HepG2 (cell line): Measurements from ENCODE around the gene FMNL2. TPM values are rescaled to one million over a fixed set of nuclear protein-coding genes. Genes with fewer than 3 reads are reported as not detected.

Source experiments
- ATAC-seq: fragments of 200-7000 bp; cut with Tn5 transposase; 3 replicates; pipeline ENCODE4 v1.9.1; 2020; ENCODE audit warnings: mild to moderate bottlenecking, moderate library complexity
- BruUV-seq: library from RNA; stranded (reverse); fragments of 400-500 nt; replicated peaks from 2 replicates; lab custom pipeline; 2021; lab: Mats Ljungman, UMichigan
- CTCF ChIA-PET: fragments of 300-600 bp; formaldehyde crosslinking; extraction: SDS; loops from one replicate; lab custom pipeline; 2021; ENCODE audit warnings: low total read pairs, inconsistent platforms, low intra/inter-chr PET ratio; lab: Yijun Ruan, JAX
- POLR2A ChIA-PET: fragments of 350-600 bp; sonication (Branson Sonifier 250); formaldehyde crosslinking; loops from one replicate; lab custom pipeline; 2020; ENCODE audit warnings: antibody characterized with exemption, inconsistent platforms; lab: Yijun Ruan, JAX
- DNase-seq: peaks from one replicate; pipeline ENCODE4 v3.0.0-alpha.2; 2015; ENCODE audit warnings: low spot score
- FAIRE-seq: peaks from 3 replicates; lab custom pipeline; 2011; peaks lifted over from hg19 to GRCh38; lab: Jason Lieb, UNC
- H2AFZ ChIP-seq: one replicate; pipeline ENCODE4 v1.6.1; 2011; ENCODE audit warnings: low read length, inconsistent platforms
- H3K27ac ChIP-seq: fragments of 300-600 bp; 3 replicates; pipeline ENCODE4 v1.8.0; 2011; ENCODE audit warnings: mixed run types, mild to moderate bottlenecking, mixed read lengths, low read length, inconsistent platforms; ENCODE audit not compliant: insufficient read depth; ENCODE audit errors: extremely low read length
- H3K27me3 ChIP-seq, 2 experiments: fragments of 200-600 bp in 1 of 2; 2 replicates in 1 of 2; 3 replicates in 1 of 2; pipeline versions ENCODE4 v1.6.0 to v1.8.0; 2011; ENCODE audit warnings: low read length in 2 of 2, mild to moderate bottlenecking in 2 of 2, moderate library complexity in 2 of 2, inconsistent platforms in 1 of 2; ENCODE audit not compliant: insufficient read depth in 2 of 2, control insufficient read depth in 1 of 2
- H3K36me3 ChIP-seq, 2 experiments: fragments of 200-600 bp in 1 of 2; replicated peaks in 1 of 2; 2 replicates in 1 of 2; 3 replicates in 1 of 2; pipeline versions ENCODE4 v1.5.1 to v1.8.0; 2011; ENCODE audit warnings: low read length in 2 of 2, inconsistent platforms in 1 of 2; ENCODE audit not compliant: insufficient read depth in 2 of 2, control insufficient read depth in 1 of 2
- H3K4me1 ChIP-seq: 2 replicates; pipeline ENCODE4 v1.5.1; 2012; ENCODE audit warnings: low read length, inconsistent platforms; ENCODE audit not compliant: insufficient read depth
- H3K4me2 ChIP-seq: 2 replicates; pipeline ENCODE4 v1.6.0; 2011; ENCODE audit warnings: low read depth, low read length, inconsistent platforms
- H3K4me3 ChIP-seq, 3 experiments: fragments of 200-600 bp in 1 of 3; sonication (generic), shearing (Covaris generic) in 1 of 3; replicated peaks in 1 of 3; 2 replicates each; pipeline ENCODE4 v1.5.1; 2011 to 2016; ENCODE audit warnings: low read length in 3 of 3, inconsistent platforms in 2 of 3, low read depth in 2 of 3, mild to moderate bottlenecking in 2 of 3, control low read depth in 1 of 3, mixed read lengths in 1 of 3; ENCODE audit not compliant: insufficient read depth in 1 of 3
- H3K79me2 ChIP-seq: one replicate; pipeline ENCODE4 v1.6.1; 2011; ENCODE audit warnings: low read length, inconsistent platforms; ENCODE audit not compliant: insufficient read depth
- H3K9ac ChIP-seq: 2 replicates; pipeline ENCODE4 v1.6.0; 2011; ENCODE audit warnings: mild to moderate bottlenecking, low read depth, low read length, inconsistent platforms; ENCODE audit not compliant: insufficient read depth
- H3K9me3 ChIP-seq: 2 replicates; pipeline ENCODE4 v1.5.1; 2012; ENCODE audit warnings: mild to moderate bottlenecking, low read length
- H4K20me1 ChIP-seq: 2 replicates; pipeline ENCODE4 v1.6.0; 2011; ENCODE audit warnings: inconsistent platforms, mild to moderate bottlenecking, low read length, moderate library complexity; ENCODE audit not compliant: insufficient read depth
- CHD4 ChIP-seq: fragments of 200-600 bp; sonication (generic); IDR thresholded peaks from 2 replicates; pipeline ENCODE4 v1.7.0; 2017; ENCODE audit warnings: mild to moderate bottlenecking, low read length, borderline replicate concordance
- FLYWCH1 ChIP-seq: sonication (generic); formaldehyde crosslinking; IDR thresholded peaks from 2 replicates; pipeline ENCODE4 v1.8.1; 2023; ENCODE audit warnings: mild to moderate bottlenecking, missing genetic modification reagents
- HNRNPLL ChIP-seq: fragments of 200-400 bp; formaldehyde crosslinking; IDR thresholded peaks from 2 replicates; pipeline ENCODE4 v1.6.1; 2017; ENCODE audit warnings: mild to moderate bottlenecking, low read depth, low read length; ENCODE audit not compliant: poor library complexity, severe bottlenecking
- NFRKB ChIP-seq: fragments of 450-650 bp; IDR thresholded peaks from 2 replicates; pipeline ENCODE4 v1.6.1; 2017
- NKX3-1 ChIP-seq: sonication (generic); formaldehyde crosslinking; IDR thresholded peaks from 2 replicates; pipeline ENCODE4 v1.5.0; 2020; ENCODE audit warnings: missing genetic modification reagents
- NR2F6 ChIP-seq, 2 experiments: IDR thresholded peaks; 2 replicates each; pipeline ENCODE4 v1.6.1; 2016; ENCODE audit warnings: antibody characterized with exemption in 1 of 2, mild to moderate bottlenecking in 1 of 2
- POGK ChIP-seq: sonication (generic); formaldehyde crosslinking; conservative IDR thresholded peaks from 2 replicates; pipeline ENCODE4 v1.8.0; 2022; ENCODE audit warnings: mild to moderate bottlenecking, moderate library complexity, missing genetic modification reagents
- U2AF1 ChIP-seq: fragments of 200-400 bp; formaldehyde crosslinking; optimal IDR thresholded peaks from 2 replicates; pipeline ENCODE3; 2017; ENCODE audit warnings: mild to moderate bottlenecking, low read depth, low read length
- UBTF ChIP-seq: sonication (generic); formaldehyde crosslinking; IDR thresholded peaks from 2 replicates; pipeline ENCODE4 v1.4.0; 2020; ENCODE audit warnings: mild to moderate bottlenecking, missing genetic modification reagents
- ZBTB33 ChIP-seq: sonication (generic); formaldehyde crosslinking; IDR thresholded peaks from 2 replicates; pipeline ENCODE4 v1.4.0; 2020; ENCODE audit warnings: missing genetic modification reagents
- ZNF232 ChIP-seq: sonication (generic); formaldehyde crosslinking; IDR thresholded peaks from 2 replicates; pipeline ENCODE4 v1.4.0; 2020; ENCODE audit warnings: missing genetic modification reagents, borderline replicate concordance
- ZNF557 ChIP-seq: sonication (generic); formaldehyde crosslinking; IDR thresholded peaks from 2 replicates; pipeline ENCODE4 v1.4.0; 2020; ENCODE audit warnings: missing genetic modification reagents
- ZNF605 ChIP-seq: sonication (generic); formaldehyde crosslinking; IDR thresholded peaks from 2 replicates; pipeline ENCODE4 v1.8.0; 2022; ENCODE audit warnings: mild to moderate bottlenecking, missing genetic modification reagents
- ZNF775 ChIP-seq: sonication (generic); formaldehyde crosslinking; IDR thresholded peaks from 2 replicates; pipeline ENCODE4 v1.4.0; 2020; ENCODE audit warnings: missing genetic modification reagents, mild to moderate bottlenecking, moderate library complexity, borderline replicate concordance
- ZNF784 ChIP-seq: sonication (generic); formaldehyde crosslinking; IDR thresholded peaks from 2 replicates; pipeline ENCODE4 v1.5.1; 2020; ENCODE audit warnings: missing genetic modification reagents, mild to moderate bottlenecking, borderline replicate concordance
- ZNF883 ChIP-seq: sonication (generic); formaldehyde crosslinking; IDR thresholded peaks from 2 replicates; pipeline ENCODE4 v1.5.1; 2020; ENCODE audit warnings: mild to moderate bottlenecking, missing genetic modification reagents; ENCODE audit errors: not compliant biosample characterization
- WGBS: methylation state at CpG from one replicate; pipeline ENCODE4 v1.1.6; 2017; ENCODE audit warnings: low lambda C conversion rate; 5-methylcytosine and 5-hydroxymethylcytosine counted together
- in situ Hi-C: cut with HindIII; loops from 2 replicates; pipeline ENCODE4 v1.10.0; 2017; ENCODE audit warnings: low pct_unique_long_range_greater_than_20kb; ENCODE audit not compliant: extremely low pct_ligation_motif_present
- intact Hi-C: fragments of 100-400 bp; cut with micrococcal nuclease; formaldehyde crosslinking; loops from one replicate; pipeline ENCODE4 v1.10.0; 2022; ENCODE audit not compliant: unreplicated experiment
- polyA plus RNA-seq, 8 experiments: library from polyadenylated mRNA; depleted of rRNA in 3 of 8; stranded (reverse) in 7 of 8; unstranded in 1 of 8; fragments of >200 nt; fragmentation: Illumina TruSeq in 4 of 8; extraction: Trizol in 4 of 8; gene quantifications; 2 replicates each; pipeline versions ENCODE4 v1.2.1 to v1.2.3, GENCODE V29; 2011 to 2016; ENCODE audit warnings: low read depth in 4 of 8, missing spikeins in 1 of 8, mixed read lengths in 1 of 8; ENCODE audit not compliant: insufficient read depth in 1 of 8
- total RNA-seq, 5 experiments: library from RNA; depleted of rRNA; stranded (reverse); fragments of >200 nt; fragmentation: Illumina TruSeq; extraction: Trizol; gene quantifications; 2 replicates each; pipeline ENCODE4 v1.2.3, GENCODE V29; 2016; ENCODE audit warnings: low read depth in 1 of 5

FMNL2 gene
- total and polyA plus RNA-seq, 2 of the 13 experiments (the other 11 are each of a cell fraction or from before 2014, with no cell fraction given), result 66.5 to 67.7 TPM

GRCh38 chr2:152336119-152336853 lies 1.3 kb downstream of the FMNL2 start:
- Histone ChIP-seq H3K9ac (peak overlapping the region; percentile 87), H3K27ac (peak overlapping the region; percentile 69), H3K4me1 (peaks cover 52% of the 10 kb centered on the region), H3K79me2 (peaks cover 61% of the 10 kb centered on the region), H3K36me3 (no peaks in the 10 kb centered on the region), H3K9me3 (no peaks in the 10 kb centered on the region), H2AFZ (no peak overlapping the region), H3K4me2 (peak overlapping the region; percentile 98), H3K4me3 (peak overlapping the region; percentile 95 to 98 (median 96)), H4K20me1 (peaks cover 46% of the 10 kb centered on the region), H3K27me3 (peaks cover 0 to 13% of the 10 kb centered on the region in 2 experiments; a peak in 4 of 5 replicates)
- POLR2A ChIA-PET, result interaction anchor here (0.9 to 3.1 kb wide), 10 partner anchors 9 to 381 kb away, joined by 3 to 18 read pairs (median 6); partner anchors contain the start of genes PRPF40A and STAM2
- BruUV-seq, result no TSS peak
- CTCF ChIA-PET, result no interaction called here
- WGBS, result 3% methylated on average over 26 of the region's 42 CpGs
- in situ Hi-C loops (loop anchor here (5.0 to 10.0 kb wide), 3 partner anchors 76 to 299 kb away; no protein-coding TSS in a partner anchor), intact Hi-C loops (loop anchor here (2.0 to 5.0 kb wide), 6 partner anchors 15 to 299 kb away; no protein-coding TSS in a partner anchor)
- ATAC-seq (peak; percentile 57), DNase-seq (peak; percentile 41), FAIRE-seq (no peak)
- TF ChIP-seq ZNF557 (0 out of 2 replicates have a peak, but pooled peaks have one; percentile 52), ZNF605 (CRISPR knock-in tag) (peak; percentile 84), NFRKB (no peak), HNRNPLL (peak; percentile 28), CHD4 (no peak), ZNF784 (CRISPR knock-in tag) (0 out of 2 replicates have a peak, but pooled peaks have one; percentile 46), NKX3-1 (CRISPR knock-in tag) (peak; percentile 85; the same call in 1 of the 2 replicates), ZBTB33 (CRISPR knock-in tag) (no peak), ZNF883 (peak; percentile 55), ZNF232 (CRISPR knock-in tag) (peak; percentile 40; the same call in 1 of the 2 replicates), FLYWCH1 (no peak), POGK (CRISPR knock-in tag) (no peak), ZNF775 (CRISPR knock-in tag) (peak; percentile 14; the same call in 1 of the 2 replicates), UBTF (CRISPR knock-in tag) (peak; percentile 70), U2AF1 (peak; percentile 20), NR2F6 (IDR thresholded peaks at IDR 0.05) (no peak), NR2F6 (CRISPR knock-in tag; IDR thresholded peaks at IDR 0.05) (no peak)
